UCSD-AML1 (cell line): Measurements from ENCODE around the gene ATP8B1.

Source experiments
- DNase-seq: peaks from one replicate; lab custom pipeline; 2025; ENCODE audit not compliant: unreplicated experiment; lab: John Stamatoyannopoulos, UW

Gene ATP8B1

DNA sequence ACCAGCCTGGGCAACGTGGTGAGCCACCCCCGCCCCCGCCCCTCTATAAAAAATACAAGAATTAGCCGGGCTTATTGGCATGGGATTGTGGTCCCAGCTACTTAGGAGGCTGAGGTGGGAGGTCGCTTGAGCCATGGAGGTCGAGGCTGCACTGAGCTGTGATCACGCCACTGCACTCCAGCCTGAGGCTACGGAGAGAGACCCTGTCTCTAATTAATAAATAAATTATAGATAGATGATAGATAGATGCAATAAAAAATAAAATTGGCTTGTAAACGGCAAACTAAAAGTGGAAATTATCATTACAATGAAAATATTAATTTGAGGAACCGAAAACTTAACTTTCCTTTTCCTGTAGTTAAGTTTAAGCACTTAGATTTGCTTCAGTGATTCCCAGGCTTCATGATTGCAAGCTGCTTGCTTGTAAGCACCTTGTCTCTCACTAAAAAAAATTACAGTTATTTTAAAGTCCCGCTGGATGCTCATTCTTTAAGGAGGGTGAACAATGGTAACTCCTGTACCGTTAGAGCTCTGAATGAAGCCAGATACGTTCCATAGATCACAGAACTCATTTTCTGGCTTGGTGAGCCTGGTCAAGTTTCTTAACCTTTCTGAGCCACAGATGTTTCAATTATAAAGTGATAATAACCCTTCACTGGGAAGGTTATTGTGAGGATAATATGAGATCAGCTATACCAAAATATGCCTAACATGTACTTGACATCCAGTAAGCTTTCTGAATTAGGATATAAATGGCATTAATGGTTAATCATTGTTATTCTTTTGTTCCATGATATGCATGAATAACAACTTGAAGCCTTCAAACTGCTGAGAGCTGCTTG, 172.1 kb downstream of the ATP8B1 start:
- DNase-seq: no peak

- peak; percentile 93 for DNase-seq
Measured at GRCh38 chr18:57630002-57630753, 172.9 kb downstream of the ATP8B1 start.

- DNase-seq: no peak
Measured at GRCh38 chr18:57629422-57629821, 173.7 kb downstream of the ATP8B1 start.

GRCh38 chr18:57627488-57627887, 175.6 kb downstream of the ATP8B1 start:
- DNase-seq: no peak

DNA sequence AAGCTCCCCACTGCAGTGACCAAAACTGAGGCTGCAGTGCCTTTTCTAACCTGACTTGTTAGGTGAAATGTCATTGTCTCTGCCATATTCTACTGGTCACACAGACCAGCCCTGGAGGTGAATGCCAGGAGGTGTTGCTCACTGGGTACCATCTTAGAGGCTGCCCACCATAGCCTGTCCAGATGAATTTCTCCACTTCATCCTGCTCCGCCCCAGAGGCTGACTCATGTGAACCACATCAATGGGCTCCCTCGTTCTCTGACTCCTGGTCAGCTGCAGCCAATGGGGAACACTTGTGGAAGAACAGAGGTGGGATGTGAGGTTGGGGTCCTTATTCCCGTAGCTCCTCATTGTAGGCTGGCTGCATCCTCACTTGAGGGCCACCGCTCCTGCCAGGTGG, 178.1 kb downstream of the ATP8B1 start:
- no peak for DNase-seq

GRCh38 chr18:57621246-57621604, 181.9 kb downstream of the ATP8B1 start:
- no peak for DNase-seq

GRCh38 chr18:57619876-57620275, 183.2 kb downstream of the ATP8B1 start:
- no peak for DNase-seq

DNA sequence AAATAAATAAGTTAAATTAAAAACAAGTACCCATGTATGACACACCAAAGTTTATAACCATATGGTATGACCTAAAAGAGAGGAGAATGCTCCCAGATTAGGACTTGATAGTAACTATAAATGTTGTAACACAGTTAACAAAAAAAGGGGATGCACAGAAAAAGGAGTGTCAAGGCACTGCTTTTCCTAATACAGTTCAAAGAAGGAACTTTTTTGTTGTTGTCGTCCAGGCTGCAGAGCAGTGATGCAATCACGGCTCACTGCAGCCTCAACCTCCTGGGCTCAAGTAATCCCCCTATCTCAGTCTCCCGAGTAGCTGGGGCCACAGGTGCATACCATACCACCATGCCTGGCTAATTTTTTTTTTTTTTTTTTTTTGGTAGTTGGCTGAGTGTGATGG, 184.2 kb downstream of the ATP8B1 start:
- DNase-seq: no peak

- no peak for DNase-seq
Measured at GRCh38 chr18:57603871-57604270, 199.2 kb downstream of the ATP8B1 start.
